ENCODE results near the gene KCNJ15.

The KCNJ15 gene

GRCh38 chr21:38315122-38315521 is 58.3 kb downstream of the KCNJ15 start:
- TF ChIP-seq CTCF (conservative IDR thresholded peaks at IDR 0.05; ENCODE audit: low read depth, low read length), result no peak
- H3K4me3 ChIP-seq (ENCODE audit: low read length), result no peak overlapping the region
- DNase-seq (ENCODE audit: low read depth), result no peak

- TF ChIP-seq CTCF (conservative IDR thresholded peaks at IDR 0.05; ENCODE audit: low read depth, low read length), result no peak
- no peak overlapping the region for H3K4me3 ChIP-seq (ENCODE audit: low read length)
- DNase-seq (ENCODE audit: low read depth), result no peak
These were observed 63.0 kb downstream of the KCNJ15 start for GRCh38 chr21:38319781-38320180.

DNA sequence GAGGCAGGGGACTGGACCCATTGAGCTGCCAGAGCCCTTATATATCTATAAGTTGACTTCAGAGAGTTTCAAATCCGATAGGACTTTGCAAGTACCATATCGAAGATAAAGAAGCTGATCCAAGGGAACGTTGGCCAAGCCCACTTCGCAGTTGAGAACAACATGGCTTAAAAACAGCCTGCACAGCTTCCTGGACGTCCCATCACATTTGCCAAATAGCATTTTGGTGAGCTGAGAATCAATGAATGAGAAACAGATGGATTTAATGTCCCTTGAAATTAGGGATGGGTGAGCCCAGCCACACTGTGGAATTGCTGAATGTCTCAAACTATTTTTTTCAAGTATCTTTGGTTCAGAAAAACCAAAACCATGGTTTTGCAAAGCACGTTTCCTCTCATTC is 64.8 kb downstream of the KCNJ15 start:
- no peak for DNase-seq (ENCODE audit: low read depth)
- no peak for TF ChIP-seq CTCF (conservative IDR thresholded peaks at IDR 0.05; ENCODE audit: low read depth, low read length)
- H3K4me3 ChIP-seq (ENCODE audit: low read length), result no peak overlapping the region

DNA sequence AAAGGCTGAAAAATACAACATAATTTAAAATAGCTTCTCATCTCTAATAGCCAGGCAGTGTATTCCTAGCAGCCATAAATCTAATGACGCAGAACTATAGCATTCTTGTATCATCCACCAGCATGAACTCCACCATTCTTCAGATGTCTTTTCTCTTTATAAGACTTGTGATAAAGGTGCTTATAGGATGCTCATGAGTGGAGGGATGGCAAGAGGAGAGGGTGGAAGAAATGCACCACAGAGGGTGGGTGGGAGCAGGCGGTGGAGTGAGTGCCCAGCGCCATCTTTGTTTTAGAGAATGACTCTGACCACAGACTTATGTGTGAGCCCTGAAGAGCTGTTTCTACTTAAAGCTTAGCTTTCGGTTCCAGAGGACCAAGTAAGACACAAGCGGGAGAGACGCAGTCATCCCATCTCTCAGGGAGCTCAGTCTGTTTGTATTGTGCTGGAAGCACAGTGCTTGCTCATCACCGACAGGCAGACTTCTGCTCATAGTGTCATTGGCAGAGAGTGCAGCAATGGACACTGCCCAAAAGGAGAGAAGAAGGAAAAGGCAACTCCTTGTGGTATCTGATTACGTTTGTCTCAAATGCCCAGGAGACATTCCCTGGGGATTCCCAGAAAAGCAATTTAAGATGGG is 65.6 kb downstream of the KCNJ15 start:
- no peak overlapping the region for H3K4me3 ChIP-seq (ENCODE audit: low read length)
- no peak for TF ChIP-seq CTCF (conservative IDR thresholded peaks at IDR 0.05; ENCODE audit: low read depth, low read length)
- no peak for DNase-seq (ENCODE audit: low read depth)

DNA sequence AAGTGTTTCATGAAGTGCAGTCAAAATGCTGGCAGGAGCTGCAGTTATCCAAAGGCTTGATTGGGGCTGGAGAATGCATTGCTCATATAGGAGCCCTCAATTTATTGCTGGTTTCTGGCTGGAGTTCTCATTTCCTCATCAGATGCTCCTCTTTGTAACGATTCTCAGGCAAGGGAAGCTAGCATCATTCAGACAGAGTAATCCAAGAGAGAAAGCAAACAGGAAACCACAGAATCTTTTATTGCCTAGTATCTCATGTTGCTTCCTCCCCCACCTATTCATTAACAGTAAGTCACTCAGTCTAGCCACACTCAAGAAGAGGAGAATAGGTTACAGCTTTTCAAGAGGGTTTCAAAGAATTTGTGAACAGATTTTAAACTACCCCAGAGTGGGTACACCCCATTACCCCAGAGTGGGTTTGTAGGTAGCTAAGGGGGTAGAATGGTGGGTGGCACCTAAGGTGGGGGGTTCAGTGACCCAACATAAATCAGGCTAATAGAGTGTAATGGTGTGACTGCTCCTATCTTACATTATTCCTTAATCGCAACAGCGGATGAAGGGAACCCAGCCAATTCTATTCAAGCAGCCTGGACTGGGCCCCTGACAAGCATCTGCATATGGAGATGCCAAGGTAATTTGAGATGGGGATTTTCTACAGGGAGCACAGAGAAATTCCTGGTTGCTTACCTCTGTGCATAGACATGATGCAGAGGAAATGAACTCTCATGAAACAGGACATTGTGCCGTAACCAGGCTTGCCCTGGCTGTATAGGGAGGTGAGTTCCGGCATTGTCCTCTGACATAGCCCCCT is 67.1 kb downstream of the KCNJ15 start:
- no peak overlapping the region for H3K4me3 ChIP-seq (ENCODE audit: low read length)
- peak; percentile 64 for DNase-seq (ENCODE audit: low read depth)
- no peak for TF ChIP-seq CTCF (conservative IDR thresholded peaks at IDR 0.05; ENCODE audit: low read depth, low read length)

DNA sequence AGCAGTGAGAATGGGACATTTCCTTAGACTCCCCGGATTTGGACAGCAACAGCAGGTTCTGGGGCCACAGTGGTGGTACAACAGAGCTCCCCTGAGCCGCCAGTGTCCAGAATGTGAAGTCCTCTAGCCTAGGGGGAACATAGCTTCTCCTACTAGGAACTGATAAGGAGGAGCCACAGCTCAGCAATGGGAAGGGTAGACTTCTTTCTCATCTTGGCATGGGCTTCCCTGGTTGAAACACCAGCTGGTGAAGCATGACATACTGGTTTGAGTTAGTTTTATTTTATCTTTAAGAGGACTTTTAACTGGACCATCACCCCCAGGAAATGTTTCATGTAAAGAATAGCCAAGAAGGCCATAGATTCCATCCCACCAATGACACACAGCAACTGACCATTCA is 68.4 kb downstream of the KCNJ15 start:
- H3K4me3 ChIP-seq (ENCODE audit: low read length), result no peak overlapping the region
- no peak for TF ChIP-seq CTCF (conservative IDR thresholded peaks at IDR 0.05; ENCODE audit: low read depth, low read length)
- no peak for DNase-seq (ENCODE audit: low read depth)

Measured in retinal pigment epithelial cell (primary cell).